Vagina (tissue), 2 donors: ENCODE results near the gene IFT88. TPM values are rescaled to one million over a fixed set of nuclear protein-coding genes. Genes with fewer than 3 reads are reported as not detected.

Source experiments
- DNase-seq, 2 donors: peaks; one replicate each; pipeline ENCODE4 v3.0.0-alpha.2; 2017; ENCODE audit errors: extremely low spot score in 2 of 2
- H3K27ac ChIP-seq: fragments of 200-600 bp; sonication (generic); one replicate; pipeline ENCODE4 v1.5.1; 2019
- H3K27me3 ChIP-seq: fragments of 200-600 bp; sonication (generic); one replicate; pipeline ENCODE4 v1.5.1; 2019
- H3K36me3 ChIP-seq, 2 donors: fragments of 200-600 bp; sonication (generic); one replicate each; pipeline ENCODE4 v1.5.1; 2017 to 2019
- H3K4me1 ChIP-seq: fragments of 200-600 bp; sonication (generic); one replicate; pipeline ENCODE4 v1.5.1; 2019
- H3K4me3 ChIP-seq, 2 donors: fragments of 200-600 bp; sonication (generic); 1 replicate in 1 of 2; 2 replicates in 1 of 2; pipeline ENCODE4 v1.5.1; 2016 to 2019
- H3K9me3 ChIP-seq: fragments of 200-600 bp; sonication (generic); one replicate; pipeline ENCODE4 v1.5.1; 2019
- POLR2A ChIP-seq, 2 donors: fragments of 450-650 bp; IDR thresholded peaks; one replicate each; pipeline ENCODE4 v1.6.1; 2017; ENCODE audit warnings: antibody characterized with exemption in 2 of 2, mild to moderate bottlenecking in 2 of 2, moderate library complexity in 2 of 2
- POLR2AphosphoS5 ChIP-seq, 2 donors: sonication (generic); formaldehyde crosslinking; IDR thresholded peaks; one replicate each; pipeline ENCODE4 v1.9.0; 2017; ENCODE audit warnings: antibody characterized with exemption in 2 of 2, mild to moderate bottlenecking in 2 of 2, low read depth in 1 of 2; ENCODE audit not compliant: insufficient read depth in 1 of 2
- intact Hi-C: fragments of 100-400 bp; cut with DNase I; formaldehyde crosslinking; loops from one replicate; pipeline ENCODE4 v1.15.1; 2023
- total RNA-seq: library from RNA; depleted of rRNA; stranded (reverse); fragments of >200 nt; gene quantifications from one replicate; pipeline ENCODE4 v1.2.3, GENCODE V29; 2016
- TF ChIP-seq, protein P1 (sequence below), 3 experiments: fragments of 450-650 bp in 2 of 3; fragments of 200-600 bp in 1 of 3; sonication (generic) in 1 of 3; IDR thresholded peaks; one replicate each; pipeline ENCODE4 v1.5.1; 2017 to 2019; ENCODE audit warnings: antibody characterized with exemption in 3 of 3, mild to moderate bottlenecking in 2 of 3, moderate library complexity in 2 of 3

The IFT88 gene
- total RNA-seq, 1 donor from 2014 or later = 6.9 TPM

DNA sequence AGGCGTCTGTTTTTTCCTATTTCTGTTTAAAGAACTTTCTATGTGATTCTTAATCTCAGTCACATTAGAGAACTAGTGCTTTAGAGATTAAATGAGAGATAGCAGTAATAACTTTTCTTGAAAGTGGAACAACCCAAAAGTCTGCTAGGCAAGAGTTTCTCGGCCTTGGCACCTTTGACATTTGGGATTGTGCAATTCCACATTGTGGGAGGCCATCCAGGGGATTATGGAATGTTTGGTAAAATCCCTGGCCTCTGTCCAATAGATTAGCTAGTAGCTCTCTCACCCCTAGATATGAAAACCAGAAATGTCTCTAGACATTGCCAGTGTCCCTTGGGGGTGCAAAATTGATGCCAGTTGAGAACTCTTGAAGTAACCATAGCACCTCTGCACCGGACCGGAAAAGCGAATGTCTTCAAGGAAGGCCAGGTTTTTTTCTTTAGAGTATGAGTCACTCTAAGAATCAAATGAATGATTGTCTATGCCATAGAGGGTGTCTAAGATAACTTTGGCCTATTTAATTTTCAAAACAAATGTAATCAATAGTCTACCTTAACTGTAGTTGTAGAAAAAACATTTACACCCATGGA, 91.6 kb downstream of the IFT88 start:
- no peak for DNase-seq
- intact Hi-C loops = no loop called here
- Histone ChIP-seq H3K4me1 (no peaks in the 10 kb centered on the region), H3K4me3 (no peak overlapping the region), H3K27me3 (no peaks in the 10 kb centered on the region), H3K36me3 (peaks cover 0 to 4% of the 10 kb centered on the region in 2 donors), H3K27ac (no peak overlapping the region), H3K9me3 (no peaks in the 10 kb centered on the region)
- TF ChIP-seq, protein P1, sequence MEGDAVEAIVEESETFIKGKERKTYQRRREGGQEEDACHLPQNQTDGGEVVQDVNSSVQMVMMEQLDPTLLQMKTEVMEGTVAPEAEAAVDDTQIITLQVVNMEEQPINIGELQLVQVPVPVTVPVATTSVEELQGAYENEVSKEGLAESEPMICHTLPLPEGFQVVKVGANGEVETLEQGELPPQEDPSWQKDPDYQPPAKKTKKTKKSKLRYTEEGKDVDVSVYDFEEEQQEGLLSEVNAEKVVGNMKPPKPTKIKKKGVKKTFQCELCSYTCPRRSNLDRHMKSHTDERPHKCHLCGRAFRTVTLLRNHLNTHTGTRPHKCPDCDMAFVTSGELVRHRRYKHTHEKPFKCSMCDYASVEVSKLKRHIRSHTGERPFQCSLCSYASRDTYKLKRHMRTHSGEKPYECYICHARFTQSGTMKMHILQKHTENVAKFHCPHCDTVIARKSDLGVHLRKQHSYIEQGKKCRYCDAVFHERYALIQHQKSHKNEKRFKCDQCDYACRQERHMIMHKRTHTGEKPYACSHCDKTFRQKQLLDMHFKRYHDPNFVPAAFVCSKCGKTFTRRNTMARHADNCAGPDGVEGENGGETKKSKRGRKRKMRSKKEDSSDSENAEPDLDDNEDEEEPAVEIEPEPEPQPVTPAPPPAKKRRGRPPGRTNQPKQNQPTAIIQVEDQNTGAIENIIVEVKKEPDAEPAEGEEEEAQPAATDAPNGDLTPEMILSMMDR (IDR thresholded peaks at IDR 0.05) = no peak
- no peak for TF ChIP-seq POLR2AphosphoS5 (IDR thresholded peaks at IDR 0.05; ENCODE audit: insufficient read depth in 1 of 2, low read depth in 1 of 2)
- TF ChIP-seq POLR2A (IDR thresholded peaks at IDR 0.05) = no peak

GRCh38 chr13:20664351-20664750, 97.4 kb downstream of the IFT88 start:
- H3K36me3 ChIP-seq = peaks cover 0 to 7% of the 10 kb centered on the region in 2 donors
- no peak overlapping the region for H3K27ac ChIP-seq
- intact Hi-C loops = no loop called here
- H3K27me3 ChIP-seq = no peaks in the 10 kb centered on the region
- DNase-seq = no peak
- no peak overlapping the region for H3K4me3 ChIP-seq
- TF ChIP-seq POLR2AphosphoS5 (IDR thresholded peaks at IDR 0.05; ENCODE audit: insufficient read depth in 1 of 2, low read depth in 1 of 2) = no peak
- TF ChIP-seq POLR2A (IDR thresholded peaks at IDR 0.05) = no peak
- TF ChIP-seq, protein P1 (IDR thresholded peaks at IDR 0.05) = no peak
- H3K4me1 ChIP-seq = no peaks in the 10 kb centered on the region
- H3K9me3 ChIP-seq = no peaks in the 10 kb centered on the region

- intact Hi-C loops = no loop called here
- H3K4me1 ChIP-seq = no peaks in the 10 kb centered on the region
- H3K36me3 ChIP-seq = peaks cover 0 to 7% of the 10 kb centered on the region in 2 donors
- TF ChIP-seq POLR2AphosphoS5 (IDR thresholded peaks at IDR 0.05; ENCODE audit: insufficient read depth in 1 of 2, low read depth in 1 of 2) (no peak), POLR2A (IDR thresholded peaks at IDR 0.05) (no peak)
- TF ChIP-seq, protein P1 (IDR thresholded peaks at IDR 0.05) = no peak
- H3K4me3 ChIP-seq = no peak overlapping the region
- H3K27ac ChIP-seq = no peak overlapping the region
- H3K9me3 ChIP-seq = no peaks in the 10 kb centered on the region
- H3K27me3 ChIP-seq = no peaks in the 10 kb centered on the region
- DNase-seq = no peak
Measured at GRCh38 chr13:20666948-20667347, 100.0 kb downstream of the IFT88 start.

- intact Hi-C loops = no loop called here
- peaks cover 0 to 7% of the 10 kb centered on the region in 2 donors for H3K36me3 ChIP-seq
- no peaks in the 10 kb centered on the region for H3K4me1 ChIP-seq
- no peak overlapping the region for H3K27ac ChIP-seq
- no peaks in the 10 kb centered on the region for H3K9me3 ChIP-seq
- H3K4me3 ChIP-seq = no peak overlapping the region
- no peaks in the 10 kb centered on the region for H3K27me3 ChIP-seq
- DNase-seq = no peak
- TF ChIP-seq POLR2AphosphoS5 (IDR thresholded peaks at IDR 0.05; ENCODE audit: insufficient read depth in 1 of 2, low read depth in 1 of 2) (no peak), POLR2A (IDR thresholded peaks at IDR 0.05) (no peak)
- TF ChIP-seq, protein P1 (IDR thresholded peaks at IDR 0.05) = no peak
Measured at GRCh38 chr13:20667857-20668437, 101.0 kb downstream of the IFT88 start.

- H3K27ac ChIP-seq = no peak overlapping the region
- no peaks in the 10 kb centered on the region for H3K4me1 ChIP-seq
- no peak for TF ChIP-seq POLR2A (IDR thresholded peaks at IDR 0.05)
- TF ChIP-seq POLR2AphosphoS5 (IDR thresholded peaks at IDR 0.05; ENCODE audit: insufficient read depth in 1 of 2, low read depth in 1 of 2) = no peak
- H3K27me3 ChIP-seq = no peaks in the 10 kb centered on the region
- H3K36me3 ChIP-seq = no peaks in the 10 kb centered on the region
- intact Hi-C loops = no loop called here
- DNase-seq = no peak
- H3K9me3 ChIP-seq = no peaks in the 10 kb centered on the region
- no peak overlapping the region for H3K4me3 ChIP-seq
Measured at GRCh38 chr13:20669162-20669561, 102.2 kb downstream of the IFT88 start.
